ENCODE measurements around the gene KANSL1. TPM values are rescaled to one million over a fixed set of nuclear protein-coding genes. Genes with fewer than 3 reads are reported as not detected.

The KANSL1 gene
- total and polyA plus RNA-seq, 9 of the 15 experiments (the other 6 are each of a cell fraction or from before 2014, with no cell fraction given): 3.6 to 55.4 (median 31.8) TPM

DNA sequence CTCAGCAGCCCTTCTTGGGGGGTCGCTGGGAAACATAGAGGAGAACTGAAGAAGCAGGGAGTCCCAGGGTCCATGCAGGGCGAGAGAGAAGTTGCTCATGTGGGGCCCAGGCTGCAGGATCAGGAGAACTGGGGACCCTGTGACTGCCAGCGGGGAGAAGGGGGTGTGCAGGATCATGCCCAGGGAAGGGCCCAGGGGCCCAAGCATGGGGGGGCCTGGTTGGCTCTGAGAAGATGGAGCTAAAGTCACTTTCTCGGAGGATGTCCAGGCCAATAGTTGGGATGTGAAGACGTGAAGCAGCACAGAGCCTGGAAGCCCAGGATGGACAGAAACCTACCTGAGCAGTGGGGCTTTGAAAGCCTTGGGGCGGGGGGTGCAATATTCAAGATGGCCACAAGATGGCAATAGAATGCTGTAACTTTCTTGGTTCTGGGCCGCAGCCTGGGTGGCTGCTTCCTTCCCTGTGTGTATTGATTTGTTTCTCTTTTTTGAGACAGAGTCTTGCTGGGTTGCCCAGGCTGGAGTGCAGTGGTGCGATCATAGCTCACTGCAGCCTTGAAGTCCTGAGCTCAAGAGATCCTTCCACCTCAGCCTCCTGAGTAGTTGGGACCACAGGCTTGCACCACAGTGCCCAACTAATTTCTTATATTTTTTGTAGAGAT lies 190.8 kb downstream of the KANSL1 start (continued):
- TF ChIP-seq, protein P1, sequence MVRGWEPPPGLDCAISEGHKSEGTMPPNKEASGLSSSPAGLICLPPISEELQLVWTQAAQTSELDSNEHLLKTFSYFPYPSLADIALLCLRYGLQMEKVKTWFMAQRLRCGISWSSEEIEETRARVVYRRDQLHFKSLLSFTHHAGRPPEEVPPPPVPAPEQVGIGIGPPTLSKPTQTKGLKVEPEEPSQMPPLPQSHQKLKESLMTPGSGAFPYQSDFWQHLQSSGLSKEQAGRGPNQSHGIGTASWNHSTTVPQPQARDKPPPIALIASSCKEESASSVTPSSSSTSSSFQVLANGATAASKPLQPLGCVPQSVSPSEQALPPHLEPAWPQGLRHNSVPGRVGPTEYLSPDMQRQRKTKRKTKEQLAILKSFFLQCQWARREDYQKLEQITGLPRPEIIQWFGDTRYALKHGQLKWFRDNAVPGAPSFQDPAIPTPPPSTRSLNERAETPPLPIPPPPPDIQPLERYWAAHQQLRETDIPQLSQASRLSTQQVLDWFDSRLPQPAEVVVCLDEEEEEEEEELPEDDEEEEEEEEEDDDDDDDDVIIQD (CRISPR knock-in tag; IDR thresholded peaks at IDR 0.05): no peak
- TF ChIP-seq HNRNPH1 (optimal IDR thresholded peaks at IDR 0.05; ENCODE audit: low read depth, low read length): no peak
- TF ChIP-seq MCM2 (IDR thresholded peaks at IDR 0.05; ENCODE audit: low read depth): no peak
- no peak for TF ChIP-seq KAT7 (CRISPR knock-in tag; IDR thresholded peaks at IDR 0.05; ENCODE audit: borderline replicate concordance)
- TF ChIP-seq RNF2 (IDR thresholded peaks at IDR 0.05): no peak
- TF ChIP-seq, protein P2, sequence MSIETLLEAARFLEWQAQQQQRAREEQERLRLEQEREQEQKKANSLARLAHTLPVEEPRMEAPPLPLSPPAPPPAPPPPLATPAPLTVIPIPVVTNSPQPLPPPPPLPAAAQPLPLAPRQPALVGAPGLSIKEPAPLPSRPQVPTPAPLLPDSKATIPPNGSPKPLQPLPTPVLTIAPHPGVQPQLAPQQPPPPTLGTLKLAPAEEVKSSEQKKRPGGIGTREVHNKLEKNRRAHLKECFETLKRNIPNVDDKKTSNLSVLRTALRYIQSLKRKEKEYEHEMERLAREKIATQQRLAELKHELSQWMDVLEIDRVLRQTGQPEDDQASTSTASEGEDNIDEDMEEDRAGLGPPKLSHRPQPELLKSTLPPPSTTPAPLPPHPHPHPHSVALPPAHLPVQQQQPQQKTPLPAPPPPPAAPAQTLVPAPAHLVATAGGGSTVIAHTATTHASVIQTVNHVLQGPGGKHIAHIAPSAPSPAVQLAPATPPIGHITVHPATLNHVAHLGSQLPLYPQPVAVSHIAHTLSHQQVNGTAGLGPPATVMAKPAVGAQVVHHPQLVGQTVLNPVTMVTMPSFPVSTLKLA (conservative IDR thresholded peaks at IDR 0.05): no peak
- no peak for TF ChIP-seq MAFF (IDR thresholded peaks at IDR 0.05; ENCODE audit: low read length)
- TF ChIP-seq FOXK2 (conservative IDR thresholded peaks at IDR 0.05 in 1 of 2, IDR thresholded peaks at IDR 0.05 in 1 of 2; ENCODE audit: low read depth in 2 of 2): no peak
- TF ChIP-seq CXXC5 (CRISPR knock-in tag; IDR thresholded peaks at IDR 0.05): 0 out of 2 replicates have a peak, but pooled peaks have one; percentile 16
- TF ChIP-seq, protein P3, sequence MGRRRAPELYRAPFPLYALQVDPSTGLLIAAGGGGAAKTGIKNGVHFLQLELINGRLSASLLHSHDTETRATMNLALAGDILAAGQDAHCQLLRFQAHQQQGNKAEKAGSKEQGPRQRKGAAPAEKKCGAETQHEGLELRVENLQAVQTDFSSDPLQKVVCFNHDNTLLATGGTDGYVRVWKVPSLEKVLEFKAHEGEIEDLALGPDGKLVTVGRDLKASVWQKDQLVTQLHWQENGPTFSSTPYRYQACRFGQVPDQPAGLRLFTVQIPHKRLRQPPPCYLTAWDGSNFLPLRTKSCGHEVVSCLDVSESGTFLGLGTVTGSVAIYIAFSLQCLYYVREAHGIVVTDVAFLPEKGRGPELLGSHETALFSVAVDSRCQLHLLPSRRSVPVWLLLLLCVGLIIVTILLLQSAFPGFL (CRISPR knock-in tag; IDR thresholded peaks at IDR 0.05): no peak
- TF ChIP-seq GTF2F1 (IDR thresholded peaks at IDR 0.05; ENCODE audit: low read depth, low read length): no peak
- TF ChIP-seq ZKSCAN1 (IDR thresholded peaks at IDR 0.05; ENCODE audit: low read depth, low read length): no peak
- TF ChIP-seq, protein P4, sequence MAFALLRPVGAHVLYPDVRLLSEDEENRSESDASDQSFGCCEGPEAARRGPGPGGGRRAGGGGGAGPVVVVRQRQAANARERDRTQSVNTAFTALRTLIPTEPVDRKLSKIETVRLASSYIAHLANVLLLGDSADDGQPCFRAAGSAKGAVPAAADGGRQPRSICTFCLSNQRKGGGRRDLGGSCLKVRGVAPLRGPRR (CRISPR knock-in tag; IDR thresholded peaks at IDR 0.05): no peak
- TF ChIP-seq EP300 (IDR thresholded peaks at IDR 0.05; ENCODE audit: low read length): no peak
- TF ChIP-seq, protein P5, sequence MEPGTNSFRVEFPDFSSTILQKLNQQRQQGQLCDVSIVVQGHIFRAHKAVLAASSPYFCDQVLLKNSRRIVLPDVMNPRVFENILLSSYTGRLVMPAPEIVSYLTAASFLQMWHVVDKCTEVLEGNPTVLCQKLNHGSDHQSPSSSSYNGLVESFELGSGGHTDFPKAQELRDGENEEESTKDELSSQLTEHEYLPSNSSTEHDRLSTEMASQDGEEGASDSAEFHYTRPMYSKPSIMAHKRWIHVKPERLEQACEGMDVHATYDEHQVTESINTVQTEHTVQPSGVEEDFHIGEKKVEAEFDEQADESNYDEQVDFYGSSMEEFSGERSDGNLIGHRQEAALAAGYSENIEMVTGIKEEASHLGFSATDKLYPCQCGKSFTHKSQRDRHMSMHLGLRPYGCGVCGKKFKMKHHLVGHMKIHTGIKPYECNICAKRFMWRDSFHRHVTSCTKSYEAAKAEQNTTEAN (CRISPR knock-in tag; IDR thresholded peaks at IDR 0.05): no peak
- TF ChIP-seq DDX20 (tag; IDR thresholded peaks at IDR 0.05; ENCODE audit: low read depth): no peak
- no peak for TF ChIP-seq SMAD2 (IDR thresholded peaks at IDR 0.05; ENCODE audit: low read depth, low read length)
- TF ChIP-seq TOE1 (IDR thresholded peaks at IDR 0.05; ENCODE audit: borderline replicate concordance): no peak
- TF ChIP-seq TOE1 (CRISPR knock-in tag; IDR thresholded peaks at IDR 0.05; ENCODE audit: borderline replicate concordance, low read depth): no peak
- TF ChIP-seq NFIX (CRISPR knock-in tag; IDR thresholded peaks at IDR 0.05; ENCODE audit: low read depth): no peak

Data from K562 (cell line).